Endothelial cell (in vitro differentiated cells): ENCODE measurements around the gene AUTS2. TPM values are rescaled to one million over a fixed set of nuclear protein-coding genes. Genes with fewer than 3 reads are reported as not detected.

Experiments
- DNase-seq: peaks from one replicate; pipeline ENCODE4 v3.0.0; 2021; ENCODE audit warnings: low spot score
- H3K27ac Mint-ChIP-seq: one replicate; pipeline ENCODE4 v1.8.0; 2021; ENCODE audit warnings: mixed read lengths, inconsistent platforms; ENCODE audit not compliant: unreplicated experiment
- H3K27me3 Mint-ChIP-seq: one replicate; pipeline ENCODE4 v1.8.0; 2021; ENCODE audit warnings: mild to moderate bottlenecking, moderate library complexity, mixed read lengths, inconsistent platforms; ENCODE audit not compliant: unreplicated experiment
- H3K36me3 Mint-ChIP-seq: one replicate; pipeline ENCODE4 v1.8.0; 2021; ENCODE audit warnings: mild to moderate bottlenecking, low read depth, mixed read lengths, inconsistent platforms; ENCODE audit not compliant: unreplicated experiment
- H3K4me1 Mint-ChIP-seq: one replicate; pipeline ENCODE4 v1.8.0; 2021; ENCODE audit warnings: mild to moderate bottlenecking, mixed read lengths, inconsistent platforms; ENCODE audit not compliant: unreplicated experiment
- H3K4me3 Mint-ChIP-seq: one replicate; pipeline ENCODE4 v1.8.0; 2021; ENCODE audit warnings: mild to moderate bottlenecking, mixed read lengths, inconsistent platforms; ENCODE audit not compliant: unreplicated experiment
- H3K9me3 Mint-ChIP-seq: one replicate; pipeline ENCODE4 v1.8.0; 2021; ENCODE audit warnings: mixed read lengths, inconsistent platforms; ENCODE audit not compliant: unreplicated experiment
- total RNA-seq: library from RNA; stranded (reverse); fragmentation: NEBNext Ultra II Directional; extraction: Animal tissue kit (Norgen Biotek cat#: 25700); gene quantifications from one replicate; pipeline ENCODE4 v1.2.1, GENCODE V29; 2021; ENCODE audit not compliant: unreplicated experiment
- TF ChIP-seq, protein P1 (sequence below): fragments of 200-600 bp; sonication (generic); IDR thresholded peaks from one replicate; pipeline ENCODE4 v1.5.0; 2021; ENCODE audit warnings: antibody characterized with exemption; ENCODE audit not compliant: unreplicated experiment

AUTS2 gene
- total RNA-seq, 1 donor from 2014 or later = 103 TPM

DNA sequence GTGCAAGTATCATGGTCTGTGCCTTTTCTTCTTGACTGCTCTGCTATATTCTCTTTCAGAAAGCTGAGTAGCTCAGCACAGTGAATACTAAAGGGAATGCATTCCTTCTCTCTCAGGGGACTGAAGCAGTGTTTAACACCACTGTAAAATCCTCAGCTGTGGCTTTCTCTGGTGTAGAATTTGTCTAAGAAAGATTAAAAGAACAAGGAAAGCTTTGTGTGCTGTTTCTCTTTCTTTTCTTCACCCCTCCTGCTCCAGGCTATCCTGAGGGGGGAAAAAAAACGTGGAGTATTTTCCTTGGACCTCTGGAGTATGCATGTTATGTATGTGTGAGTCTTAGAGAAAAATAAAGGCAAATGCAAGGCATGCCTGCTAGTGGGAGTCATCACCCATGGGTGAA, 383.9 kb downstream of the AUTS2 start:
- TF ChIP-seq, protein P1, sequence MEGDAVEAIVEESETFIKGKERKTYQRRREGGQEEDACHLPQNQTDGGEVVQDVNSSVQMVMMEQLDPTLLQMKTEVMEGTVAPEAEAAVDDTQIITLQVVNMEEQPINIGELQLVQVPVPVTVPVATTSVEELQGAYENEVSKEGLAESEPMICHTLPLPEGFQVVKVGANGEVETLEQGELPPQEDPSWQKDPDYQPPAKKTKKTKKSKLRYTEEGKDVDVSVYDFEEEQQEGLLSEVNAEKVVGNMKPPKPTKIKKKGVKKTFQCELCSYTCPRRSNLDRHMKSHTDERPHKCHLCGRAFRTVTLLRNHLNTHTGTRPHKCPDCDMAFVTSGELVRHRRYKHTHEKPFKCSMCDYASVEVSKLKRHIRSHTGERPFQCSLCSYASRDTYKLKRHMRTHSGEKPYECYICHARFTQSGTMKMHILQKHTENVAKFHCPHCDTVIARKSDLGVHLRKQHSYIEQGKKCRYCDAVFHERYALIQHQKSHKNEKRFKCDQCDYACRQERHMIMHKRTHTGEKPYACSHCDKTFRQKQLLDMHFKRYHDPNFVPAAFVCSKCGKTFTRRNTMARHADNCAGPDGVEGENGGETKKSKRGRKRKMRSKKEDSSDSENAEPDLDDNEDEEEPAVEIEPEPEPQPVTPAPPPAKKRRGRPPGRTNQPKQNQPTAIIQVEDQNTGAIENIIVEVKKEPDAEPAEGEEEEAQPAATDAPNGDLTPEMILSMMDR = no peak
- DNase-seq = no peak
- Mint-ChIP-seq H3K27me3 (peaks cover 3% of the 10 kb centered on the region), H3K27ac (no peak overlapping the region), H3K36me3 (no peaks in the 10 kb centered on the region), H3K9me3 (peaks cover 4% of the 10 kb centered on the region), H3K4me1 (no peaks in the 10 kb centered on the region), H3K4me3 (no peak overlapping the region)

GRCh38 chr7:69989551-69989950, 391.3 kb downstream of the AUTS2 start:
- Mint-ChIP-seq H3K36me3 (no peaks in the 10 kb centered on the region), H3K4me3 (no peak overlapping the region), H3K27me3 (no peaks in the 10 kb centered on the region), H3K9me3 (no peaks in the 10 kb centered on the region), H3K27ac (no peak overlapping the region), H3K4me1 (peaks cover 6% of the 10 kb centered on the region)
- DNase-seq = no peak
- TF ChIP-seq, protein P1 = no peak

DNA sequence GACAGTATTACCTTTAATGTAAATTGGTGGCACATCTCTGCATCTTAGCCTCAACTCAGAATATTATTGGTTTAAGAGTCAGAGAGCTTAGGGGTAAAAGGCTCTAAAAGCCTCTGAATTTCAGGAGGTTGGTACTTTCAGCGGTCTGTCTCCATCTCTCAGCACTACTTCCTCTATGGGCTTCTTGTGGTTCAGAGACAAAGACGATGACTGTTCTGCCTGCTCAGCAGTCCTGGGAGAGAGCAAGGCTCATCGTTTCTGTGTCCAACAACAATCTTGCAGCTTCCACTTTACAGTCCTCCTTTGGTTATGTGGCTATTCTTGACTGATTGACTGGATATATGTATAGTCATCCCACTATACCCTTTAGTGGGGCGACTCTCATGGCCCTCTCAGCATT, 394.7 kb downstream of the AUTS2 start:
- no peaks in the 10 kb centered on the region for H3K9me3 Mint-ChIP-seq
- no peaks in the 10 kb centered on the region for H3K27me3 Mint-ChIP-seq
- H3K36me3 Mint-ChIP-seq = no peaks in the 10 kb centered on the region
- no peak overlapping the region for H3K27ac Mint-ChIP-seq
- TF ChIP-seq, protein P1 = no peak
- H3K4me3 Mint-ChIP-seq = no peak overlapping the region
- H3K4me1 Mint-ChIP-seq = peaks cover 6% of the 10 kb centered on the region
- DNase-seq = no peak

- no peaks in the 10 kb centered on the region for H3K27me3 Mint-ChIP-seq
- no peaks in the 10 kb centered on the region for H3K36me3 Mint-ChIP-seq
- no peak overlapping the region for H3K4me3 Mint-ChIP-seq
- no peak overlapping the region for H3K27ac Mint-ChIP-seq
- H3K9me3 Mint-ChIP-seq = no peaks in the 10 kb centered on the region
- TF ChIP-seq, protein P1 = no peak
- H3K4me1 Mint-ChIP-seq = peaks cover 6% of the 10 kb centered on the region
- no peak for DNase-seq
Observed at GRCh38 chr7:69994218-69994617, 395.9 kb downstream of the AUTS2 start.

DNA sequence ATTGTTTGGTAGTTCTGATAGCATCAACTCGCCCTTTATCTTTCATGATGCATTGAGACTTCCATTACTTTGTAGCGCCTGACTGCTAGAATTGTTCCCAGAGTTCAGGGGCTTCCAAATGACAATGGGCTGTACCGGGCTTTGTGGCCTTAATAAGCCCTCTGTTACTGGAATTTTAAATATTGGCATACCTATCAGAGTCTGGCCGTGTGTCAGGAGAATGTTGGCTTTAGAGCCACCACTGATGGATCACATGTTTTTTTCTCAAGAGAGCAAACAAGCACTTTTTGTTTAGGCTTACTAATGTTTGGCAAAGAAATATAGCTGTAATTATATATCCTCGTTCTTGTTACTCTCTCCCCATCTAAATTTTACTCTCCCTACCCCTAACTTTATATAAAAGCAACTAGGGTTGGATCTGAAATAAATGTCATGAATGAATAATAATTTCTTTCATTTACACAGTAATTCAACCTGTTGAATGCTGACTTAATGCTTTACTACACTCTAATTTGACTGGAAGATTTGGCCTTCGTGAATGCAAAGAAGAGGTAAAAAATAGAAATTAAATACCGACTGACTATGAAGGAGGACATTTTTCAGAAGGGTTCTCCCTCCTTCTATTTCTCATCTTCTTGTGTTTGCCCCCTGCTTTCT, 396.7 kb downstream of the AUTS2 start:
- TF ChIP-seq, protein P1 = no peak

More for the DNA sequence above, 396.7 kb downstream of the AUTS2 start:
- Mint-ChIP-seq H3K4me1 (peaks cover 6% of the 10 kb centered on the region), H3K4me3 (no peak overlapping the region), H3K36me3 (no peaks in the 10 kb centered on the region), H3K27ac (no peak overlapping the region), H3K27me3 (no peaks in the 10 kb centered on the region), H3K9me3 (no peaks in the 10 kb centered on the region)
- no peak for DNase-seq
